Measurements from ENCODE around the gene C3orf18.

Gene C3orf18

GRCh38 chr3:50549226-50549625 is 18.3 kb downstream of the C3orf18 start:
- DNase-seq: no peak

- no peak for DNase-seq
Measured at GRCh38 chr3:50545781-50546180, 21.8 kb downstream of the C3orf18 start.

GRCh38 chr3:50542177-50543034 is 25.1 kb downstream of the C3orf18 start:
- DNase-seq: peak; percentile 85

GRCh38 chr3:50539356-50540286 is 27.9 kb downstream of the C3orf18 start:
- no peak for DNase-seq

GRCh38 chr3:50537421-50538129 is 30.0 kb downstream of the C3orf18 start:
- no peak for DNase-seq

GRCh38 chr3:50536471-50537180 is 30.9 kb downstream of the C3orf18 start:
- DNase-seq: no peak

GRCh38 chr3:50534681-50535330 is 32.7 kb downstream of the C3orf18 start:
- no peak for DNase-seq

- DNase-seq: no peak
Measured at GRCh38 chr3:50533807-50534461, 33.6 kb downstream of the C3orf18 start.

- DNase-seq: no peak
Measured at GRCh38 chr3:50533316-50533715, 34.2 kb downstream of the C3orf18 start.

- no peak for DNase-seq
Measured at GRCh38 chr3:50532062-50532705, 35.4 kb downstream of the C3orf18 start.

- DNase-seq: no peak
Measured at GRCh38 chr3:50531201-50531600, 36.3 kb downstream of the C3orf18 start.

- DNase-seq: no peak
Measured at GRCh38 chr3:50530001-50530970, 37.3 kb downstream of the C3orf18 start.

GRCh38 chr3:50525987-50526386 is 41.6 kb downstream of the C3orf18 start:
- peak; percentile 88 for DNase-seq

GRCh38 chr3:50525191-50525910 is 42.2 kb downstream of the C3orf18 start:
- DNase-seq: no peak

GRCh38 chr3:50524746-50525145 is 42.8 kb downstream of the C3orf18 start:
- DNase-seq: no peak

- DNase-seq: no peak
Measured at GRCh38 chr3:50523279-50523811, 44.2 kb downstream of the C3orf18 start.

- no peak for DNase-seq
Measured at GRCh38 chr3:50521572-50521971, 46.0 kb downstream of the C3orf18 start.

GRCh38 chr3:50520849-50521248 is 46.7 kb downstream of the C3orf18 start:
- DNase-seq: no peak
